ENCODE results near the gene TMEM208.

Gene TMEM208

GRCh38 chr16:67247192-67248072, 20.5 kb downstream of the TMEM208 start, which contains the start of gene FHOD1:
FHOD1 (minus strand) TSS chr16:67247481; CDS start chr16:67247410, 71 bp downstream.
- H3K27ac Mint-ChIP-seq (ENCODE audit: low read depth) = peak within 1 kb of the TSS; percentile 85
- H3K36me3 Mint-ChIP-seq (ENCODE audit: insufficient read depth) = peaks cover 2% of the 10 kb centered on the region
- H3K27me3 Mint-ChIP-seq = peaks cover 11% of the 10 kb centered on the region
- peak within 1 kb of the TSS; percentile 91 for H3K4me3 Mint-ChIP-seq
- peaks cover 45% of the 10 kb centered on the region for H3K4me1 Mint-ChIP-seq
- DNase-seq (ENCODE audit: low spot score in 2 of 2) (peak; percentile 91 to 97), ATAC-seq (replicated peaks; ENCODE audit: extremely low read depth, poor library complexity, severe bottlenecking) (peak; percentile 70)
- no peaks in the 10 kb centered on the region for H3K9me3 Mint-ChIP-seq

- H3K36me3 Mint-ChIP-seq (ENCODE audit: insufficient read depth) = peaks cover 4% of the 10 kb centered on the region
- H3K4me3 Mint-ChIP-seq = peak overlapping the region; percentile 91
- no peaks in the 10 kb centered on the region for H3K9me3 Mint-ChIP-seq
- H3K27me3 Mint-ChIP-seq = peaks cover 11% of the 10 kb centered on the region
- H3K27ac Mint-ChIP-seq (ENCODE audit: low read depth) = peak overlapping the region; percentile 85
- ATAC-seq (replicated peaks; ENCODE audit: extremely low read depth, poor library complexity, severe bottlenecking) (no peak), DNase-seq (ENCODE audit: low spot score in 2 of 2) (no peak)
- peaks cover 41% of the 10 kb centered on the region for H3K4me1 Mint-ChIP-seq
Measured at GRCh38 chr16:67248073-67248400, 21.1 kb downstream of the TMEM208 start.

- Mint-ChIP-seq H3K27ac (ENCODE audit: low read depth) (peak within 1 kb of the TSS; percentile 86), H3K4me3 (peak within 1 kb of the TSS; percentile 91), H3K9me3 (no peaks in the 10 kb centered on the region), H3K27me3 (peaks cover 11% of the 10 kb centered on the region), H3K4me1 (peaks cover 41% of the 10 kb centered on the region), H3K36me3 (ENCODE audit: insufficient read depth) (peaks cover 4% of the 10 kb centered on the region)
- DNase-seq (ENCODE audit: low spot score in 2 of 2) (no peak), ATAC-seq (replicated peaks; ENCODE audit: extremely low read depth, poor library complexity, severe bottlenecking) (no peak)
Measured at GRCh38 chr16:67248401-67249177, 21.7 kb downstream of the TMEM208 start, which contains the start of gene SLC9A5. SLC9A5 (plus strand) TSS chr16:67248979; CDS start chr16:67249015, 36 bp downstream.

- H3K9me3 Mint-ChIP-seq = no peaks in the 10 kb centered on the region
- peak overlapping the region; percentile 91 for H3K4me3 Mint-ChIP-seq
Measured at GRCh38 chr16:67249178-67250044, 22.5 kb downstream of the TMEM208 start.

GRCh38 chr16:67250045-67250327, 23.1 kb downstream of the TMEM208 start:
- H3K36me3 Mint-ChIP-seq (ENCODE audit: insufficient read depth) = peaks cover 4% of the 10 kb centered on the region
- peaks cover 11% of the 10 kb centered on the region for H3K27me3 Mint-ChIP-seq
- H3K4me1 Mint-ChIP-seq = peaks cover 28% of the 10 kb centered on the region
- H3K9me3 Mint-ChIP-seq = no peaks in the 10 kb centered on the region
- ATAC-seq (replicated peaks; ENCODE audit: extremely low read depth, poor library complexity, severe bottlenecking) = no peak
- peak overlapping the region; percentile 91 for H3K4me3 Mint-ChIP-seq
- no peak overlapping the region for H3K27ac Mint-ChIP-seq (ENCODE audit: low read depth)
- DNase-seq (ENCODE audit: low spot score in 2 of 2) = no peak

More at GRCh38 chr16:67249178-67250044, 22.5 kb downstream of the TMEM208 start:
- H3K36me3 Mint-ChIP-seq (ENCODE audit: insufficient read depth) = peaks cover 4% of the 10 kb centered on the region
- H3K27me3 Mint-ChIP-seq = peaks cover 11% of the 10 kb centered on the region
- ATAC-seq (replicated peaks; ENCODE audit: extremely low read depth, poor library complexity, severe bottlenecking) (no peak), DNase-seq (ENCODE audit: low spot score in 2 of 2) (no peak)
- H3K27ac Mint-ChIP-seq (ENCODE audit: low read depth) = peak overlapping the region; percentile 86
- H3K4me1 Mint-ChIP-seq = peaks cover 34% of the 10 kb centered on the region

- no peak overlapping the region for H3K4me3 Mint-ChIP-seq
- ATAC-seq (replicated peaks; ENCODE audit: extremely low read depth, poor library complexity, severe bottlenecking) = no peak
- H3K4me1 Mint-ChIP-seq = peaks cover 17% of the 10 kb centered on the region
- peaks cover 30% of the 10 kb centered on the region for H3K27me3 Mint-ChIP-seq
- peaks cover 2% of the 10 kb centered on the region for H3K36me3 Mint-ChIP-seq (ENCODE audit: insufficient read depth)
- no peak overlapping the region for H3K27ac Mint-ChIP-seq (ENCODE audit: low read depth)
- no peaks in the 10 kb centered on the region for H3K9me3 Mint-ChIP-seq
- DNase-seq (ENCODE audit: low spot score in 2 of 2) = no peak
Measured at GRCh38 chr16:67252609-67253497, 25.9 kb downstream of the TMEM208 start.

GRCh38 chr16:67254801-67255552, 28.0 kb downstream of the TMEM208 start:
- DNase-seq (ENCODE audit: low spot score in 2 of 2) (no peak), ATAC-seq (replicated peaks; ENCODE audit: extremely low read depth, poor library complexity, severe bottlenecking) (no peak)
- H3K27me3 Mint-ChIP-seq = peaks cover 26% of the 10 kb centered on the region
- H3K36me3 Mint-ChIP-seq (ENCODE audit: insufficient read depth) = peaks cover 2% of the 10 kb centered on the region
- H3K9me3 Mint-ChIP-seq = no peaks in the 10 kb centered on the region
- no peaks in the 10 kb centered on the region for H3K4me1 Mint-ChIP-seq
- no peak overlapping the region for H3K4me3 Mint-ChIP-seq
- H3K27ac Mint-ChIP-seq (ENCODE audit: low read depth) = no peak overlapping the region

- Mint-ChIP-seq H3K27ac (ENCODE audit: low read depth) (no peak overlapping the region), H3K27me3 (peaks cover 23% of the 10 kb centered on the region), H3K36me3 (ENCODE audit: insufficient read depth) (peaks cover 2% of the 10 kb centered on the region), H3K9me3 (no peaks in the 10 kb centered on the region), H3K4me3 (no peak overlapping the region), H3K4me1 (no peaks in the 10 kb centered on the region)
- DNase-seq (ENCODE audit: low spot score in 2 of 2) (no peak), ATAC-seq (replicated peaks; ENCODE audit: extremely low read depth, poor library complexity, severe bottlenecking) (no peak)
Measured at GRCh38 chr16:67255553-67256221, 28.8 kb downstream of the TMEM208 start.

GRCh38 chr16:67256701-67257230, 29.8 kb downstream of the TMEM208 start:
- DNase-seq (ENCODE audit: low spot score in 2 of 2) (no peak), ATAC-seq (replicated peaks; ENCODE audit: extremely low read depth, poor library complexity, severe bottlenecking) (no peak)
- Mint-ChIP-seq H3K9me3 (no peaks in the 10 kb centered on the region), H3K27me3 (peaks cover 30% of the 10 kb centered on the region), H3K27ac (ENCODE audit: low read depth) (no peak overlapping the region), H3K4me3 (no peak overlapping the region), H3K4me1 (no peaks in the 10 kb centered on the region), H3K36me3 (ENCODE audit: insufficient read depth) (peaks cover 2% of the 10 kb centered on the region)

GRCh38 chr16:67257486-67258160, 30.7 kb downstream of the TMEM208 start:
- ATAC-seq (replicated peaks; ENCODE audit: extremely low read depth, poor library complexity, severe bottlenecking) = no peak
- H3K9me3 Mint-ChIP-seq = no peaks in the 10 kb centered on the region
- no peaks in the 10 kb centered on the region for H3K4me1 Mint-ChIP-seq
- H3K36me3 Mint-ChIP-seq (ENCODE audit: insufficient read depth) = peaks cover 2% of the 10 kb centered on the region
- DNase-seq (ENCODE audit: low spot score in 2 of 2) = no peak
- peaks cover 39% of the 10 kb centered on the region for H3K27me3 Mint-ChIP-seq
- no peak overlapping the region for H3K27ac Mint-ChIP-seq (ENCODE audit: low read depth)
- H3K4me3 Mint-ChIP-seq = no peak overlapping the region

Data from central memory CD8-positive, alpha-beta T cell (primary cell).